A673 (cell line): Measurements from ENCODE around the gene KRAS.

ENCODE experiments used
- CTCF ChIP-seq: fragments of 300-800, 200-600 bp; sonication (generic); conservative IDR thresholded peaks from 2 replicates; pipeline ENCODE4 v1.5.1; 2017; ENCODE audit warnings: low read depth, mild to moderate bottlenecking, antibody characterized with exemption, low read length, moderate library complexity, mixed read lengths
- EZH2 ChIP-seq: fragments of 200-600 bp; sonication (generic); IDR thresholded peaks from 2 replicates; pipeline ENCODE4 v1.6.1; 2017; ENCODE audit warnings: borderline replicate concordance, low read depth, mild to moderate bottlenecking, mixed read lengths, antibody characterized with exemption, low read length; ENCODE audit not compliant: poor library complexity, severe bottlenecking

DNA sequence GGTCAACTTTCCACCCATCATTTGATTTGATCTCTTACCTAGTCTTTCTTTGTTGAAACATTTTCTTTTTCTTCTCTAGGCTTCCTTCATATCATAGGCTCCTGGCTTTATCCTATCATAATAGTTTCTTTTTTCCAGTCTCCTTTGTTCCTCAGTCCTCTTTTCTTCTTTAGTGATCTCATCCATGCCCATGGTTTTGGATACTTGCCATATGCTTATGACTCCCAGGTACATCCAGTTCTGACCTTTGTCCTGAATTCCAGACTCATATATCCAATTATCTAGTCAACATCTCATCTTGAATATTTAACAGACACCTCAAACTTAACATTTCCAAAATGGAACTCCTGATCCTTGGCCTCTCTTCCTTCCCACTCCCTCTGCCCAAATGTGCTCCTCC lies 36.1 kb upstream of the KRAS start:
- TF ChIP-seq CTCF, result no peak
- TF ChIP-seq EZH2, result no peak
